Measurements from ENCODE around the gene ZFP69B. TPM values are rescaled to one million over a fixed set of nuclear protein-coding genes. Genes with fewer than 3 reads are reported as not detected.

ZFP69B gene
- total RNA-seq, 6 donors from 2014 or later: 0.76 to 1.7 (median 1.4) TPM; not detected in 2

- no peak for DNase-seq
- Histone ChIP-seq H3K4me3 (no peak overlapping the region), H3K27ac (peak overlapping the region in 1 of 4 donors; percentile 37), H3K36me3 (peaks cover 0 to 34% (median 12%) of the 10 kb centered on the region in 4 donors), H3K4me1 (peaks cover 3 to 14% (median 11%) of the 10 kb centered on the region in 4 donors), H3K9me3 (no peaks in the 10 kb centered on the region), H3K27me3 (no peaks in the 10 kb centered on the region)
- WGBS, 2 donors: 83 to 89% methylated on average over 4 of the region's 4 CpGs
- peak in 1 of 2 donors; percentile 73 for ATAC-seq (ENCODE audit: low FRiP score in 2 of 2)
- no peak for TF ChIP-seq EP300 (IDR thresholded peaks at IDR 0.05)
- no peak for TF ChIP-seq POLR2AphosphoS5 (IDR thresholded peaks at IDR 0.05)
- TF ChIP-seq CTCF (IDR thresholded peaks at IDR 0.05): no peak
- TF ChIP-seq POLR2A (IDR thresholded peaks at IDR 0.05): peak in 1 of 4 donors; percentile 58
Observed at GRCh38 chr1:40423264-40423642, 27.0 kb upstream of the ZFP69B start.

- Histone ChIP-seq H3K36me3 (peaks cover 0 to 25% (median 10%) of the 10 kb centered on the region in 4 donors), H3K27ac (no peak overlapping the region), H3K4me1 (peaks cover 3 to 14% (median 11%) of the 10 kb centered on the region in 4 donors), H3K9me3 (no peaks in the 10 kb centered on the region), H3K4me3 (no peak overlapping the region), H3K27me3 (no peaks in the 10 kb centered on the region)
- TF ChIP-seq EP300 (IDR thresholded peaks at IDR 0.05): no peak
- TF ChIP-seq CTCF (IDR thresholded peaks at IDR 0.05): no peak
- TF ChIP-seq POLR2A (IDR thresholded peaks at IDR 0.05): no peak
- no peak for TF ChIP-seq POLR2AphosphoS5 (IDR thresholded peaks at IDR 0.05)
- ATAC-seq (ENCODE audit: low FRiP score in 2 of 2): no peak
- 90% methylated on average over 6 of the region's 6 CpGs for WGBS, 2 donors
- DNase-seq: no peak
Observed at GRCh38 chr1:40423951-40424618, 26.2 kb upstream of the ZFP69B start.

GRCh38 chr1:40425198-40425597, 25.1 kb upstream of the ZFP69B start:
- Histone ChIP-seq H3K4me1 (peaks cover 3 to 14% (median 11%) of the 10 kb centered on the region in 4 donors), H3K9me3 (no peaks in the 10 kb centered on the region), H3K27ac (no peak overlapping the region), H3K4me3 (no peak overlapping the region), H3K36me3 (peaks cover 0 to 16% (median 4%) of the 10 kb centered on the region in 4 donors), H3K27me3 (no peaks in the 10 kb centered on the region)
- TF ChIP-seq POLR2AphosphoS5 (IDR thresholded peaks at IDR 0.05) (no peak), POLR2A (IDR thresholded peaks at IDR 0.05) (no peak), EP300 (IDR thresholded peaks at IDR 0.05) (no peak), CTCF (IDR thresholded peaks at IDR 0.05) (no peak)
- DNase-seq (no peak), ATAC-seq (ENCODE audit: low FRiP score in 2 of 2) (peak in 1 of 2 donors; percentile 6)
- WGBS, 2 donors: 54 to 71% methylated on average over 4 of the region's 4 CpGs

GRCh38 chr1:40431385-40431784, 18.9 kb upstream of the ZFP69B start:
- H3K27me3 ChIP-seq: no peaks in the 10 kb centered on the region
- TF ChIP-seq CTCF (IDR thresholded peaks at IDR 0.05) (no peak), POLR2A (IDR thresholded peaks at IDR 0.05) (no peak), POLR2AphosphoS5 (IDR thresholded peaks at IDR 0.05) (no peak), EP300 (IDR thresholded peaks at IDR 0.05) (no peak)
- no peak overlapping the region for H3K4me3 ChIP-seq
- H3K9me3 ChIP-seq: no peaks in the 10 kb centered on the region
- no peak for ATAC-seq (ENCODE audit: low FRiP score in 2 of 2)
- no peaks in the 10 kb centered on the region for H3K4me1 ChIP-seq
- no peak for DNase-seq
- no peaks in the 10 kb centered on the region for H3K36me3 ChIP-seq
- no peak overlapping the region for H3K27ac ChIP-seq

Measured in upper lobe of left lung (tissue), 6 donors.